Measurements from ENCODE around the gene PKP3.
"Not testable (repeated sequence)": the region's sequence is repeated elsewhere in the genome, so short reads cannot be mapped to it uniquely, and the experiment has no call there.

Gene PKP3, protein sequence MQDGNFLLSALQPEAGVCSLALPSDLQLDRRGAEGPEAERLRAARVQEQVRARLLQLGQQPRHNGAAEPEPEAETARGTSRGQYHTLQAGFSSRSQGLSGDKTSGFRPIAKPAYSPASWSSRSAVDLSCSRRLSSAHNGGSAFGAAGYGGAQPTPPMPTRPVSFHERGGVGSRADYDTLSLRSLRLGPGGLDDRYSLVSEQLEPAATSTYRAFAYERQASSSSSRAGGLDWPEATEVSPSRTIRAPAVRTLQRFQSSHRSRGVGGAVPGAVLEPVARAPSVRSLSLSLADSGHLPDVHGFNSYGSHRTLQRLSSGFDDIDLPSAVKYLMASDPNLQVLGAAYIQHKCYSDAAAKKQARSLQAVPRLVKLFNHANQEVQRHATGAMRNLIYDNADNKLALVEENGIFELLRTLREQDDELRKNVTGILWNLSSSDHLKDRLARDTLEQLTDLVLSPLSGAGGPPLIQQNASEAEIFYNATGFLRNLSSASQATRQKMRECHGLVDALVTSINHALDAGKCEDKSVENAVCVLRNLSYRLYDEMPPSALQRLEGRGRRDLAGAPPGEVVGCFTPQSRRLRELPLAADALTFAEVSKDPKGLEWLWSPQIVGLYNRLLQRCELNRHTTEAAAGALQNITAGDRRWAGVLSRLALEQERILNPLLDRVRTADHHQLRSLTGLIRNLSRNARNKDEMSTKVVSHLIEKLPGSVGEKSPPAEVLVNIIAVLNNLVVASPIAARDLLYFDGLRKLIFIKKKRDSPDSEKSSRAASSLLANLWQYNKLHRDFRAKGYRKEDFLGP

GRCh38 chr11:394034-394857 is at the start of gene PKP3:
TSS of gene PKP3 (plus strand) at chr11:394209. CDS start at chr11:394293, 84 bp downstream.
- no peak for DNase-seq

- DNase-seq, result no peak
These were observed 49.0 kb upstream of the PKP3 start for GRCh38 chr11:344836-345578.

- no peak for DNase-seq
These were observed 47.5 kb upstream of the PKP3 start for GRCh38 chr11:346529-346928.

- not testable (repeated sequence) for DNase-seq
These were observed 44.6 kb upstream of the PKP3 start for GRCh38 chr11:349270-349954.

GRCh38 chr11:350033-350722 is 43.8 kb upstream of the PKP3 start:
- DNase-seq, result not testable (repeated sequence)

DNA sequence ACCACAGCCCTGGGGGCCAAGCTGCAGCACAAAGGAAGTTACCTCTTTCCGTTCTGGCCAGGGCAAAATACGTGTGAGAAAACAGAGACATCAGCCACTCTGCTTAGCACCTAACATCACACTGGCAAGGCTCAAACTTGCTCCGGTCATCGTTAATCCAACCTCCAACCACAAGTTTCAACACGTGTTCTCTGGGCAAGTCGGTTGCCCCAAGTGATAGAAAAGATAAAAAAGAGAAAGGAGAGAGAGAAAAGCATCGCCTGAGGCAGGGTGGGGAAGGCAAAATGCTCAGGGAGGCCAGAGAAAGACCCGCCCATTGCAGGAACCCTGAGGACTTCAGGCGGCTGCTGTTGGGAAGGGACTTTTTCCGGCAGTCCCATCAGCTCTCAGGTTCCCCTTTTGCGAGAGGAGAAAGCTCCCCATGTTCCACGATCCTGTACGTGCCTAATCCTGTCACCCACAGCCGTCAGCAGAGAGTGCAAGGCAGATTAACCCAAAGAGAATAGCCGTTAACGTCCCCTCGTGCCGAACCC is 43.2 kb upstream of the PKP3 start:
- no peak for DNase-seq

- no peak for DNase-seq
These were observed 42.6 kb upstream of the PKP3 start for GRCh38 chr11:351411-351810.

- no peak for DNase-seq
These were observed 41.5 kb upstream of the PKP3 start for GRCh38 chr11:352456-353031.

DNA sequence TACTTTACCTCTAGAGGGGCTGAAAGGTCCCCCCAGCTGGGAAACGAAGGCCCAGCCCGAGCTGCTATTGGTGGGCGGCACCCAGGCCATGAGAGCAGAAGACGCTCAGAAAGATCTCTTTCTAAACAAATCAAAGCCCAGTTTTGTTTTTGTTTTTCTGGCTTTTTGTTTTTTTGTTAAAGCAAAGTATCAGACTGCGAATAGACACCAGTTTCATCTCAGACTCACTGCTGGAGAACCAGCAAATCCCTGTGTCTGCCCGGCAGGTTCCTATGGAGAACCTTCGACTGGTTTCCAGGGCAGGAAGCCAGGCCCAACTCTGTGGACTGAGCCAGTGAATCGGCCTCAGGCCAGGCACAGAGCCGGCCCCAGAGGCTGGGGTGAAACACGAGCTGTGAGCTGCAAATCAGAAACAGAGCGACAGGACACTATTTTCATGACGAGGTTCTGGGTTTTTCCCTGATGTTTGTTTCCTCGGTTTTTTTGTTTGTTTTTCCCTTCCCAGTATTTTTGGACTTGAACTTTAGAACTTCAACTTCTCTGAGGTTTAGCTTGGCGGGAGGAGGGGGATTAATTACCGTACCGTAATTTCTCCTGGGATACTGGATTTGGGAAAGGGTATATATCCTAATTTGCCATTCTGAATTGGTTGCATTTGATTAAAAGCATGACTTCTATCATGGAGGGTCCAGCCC is 40.7 kb upstream of the PKP3 start:
- DNase-seq, result no peak

- DNase-seq, result no peak
These were observed 38.2 kb upstream of the PKP3 start for GRCh38 chr11:355581-356458.

GRCh38 chr11:356610-357009 is 37.4 kb upstream of the PKP3 start:
- DNase-seq, result no peak

DNA sequence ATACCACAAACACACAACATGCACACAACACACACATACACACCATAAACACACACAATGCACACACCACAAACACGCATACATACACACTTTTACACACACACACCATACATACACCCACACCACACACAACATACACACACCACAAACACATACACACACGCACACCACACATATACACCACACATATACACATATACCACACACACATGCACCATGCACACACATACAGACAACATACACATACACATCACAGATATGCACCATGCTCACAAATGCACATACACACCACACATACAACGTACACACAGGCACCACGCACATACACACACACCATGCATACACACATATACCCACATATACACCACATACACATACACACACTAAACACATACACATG is 36.4 kb upstream of the PKP3 start:
- no peak for DNase-seq

GRCh38 chr11:358129-358800 is 35.7 kb upstream of the PKP3 start:
- DNase-seq, result no peak

- DNase-seq, result no peak
These were observed 34.8 kb upstream of the PKP3 start for GRCh38 chr11:359181-359714.

DNA sequence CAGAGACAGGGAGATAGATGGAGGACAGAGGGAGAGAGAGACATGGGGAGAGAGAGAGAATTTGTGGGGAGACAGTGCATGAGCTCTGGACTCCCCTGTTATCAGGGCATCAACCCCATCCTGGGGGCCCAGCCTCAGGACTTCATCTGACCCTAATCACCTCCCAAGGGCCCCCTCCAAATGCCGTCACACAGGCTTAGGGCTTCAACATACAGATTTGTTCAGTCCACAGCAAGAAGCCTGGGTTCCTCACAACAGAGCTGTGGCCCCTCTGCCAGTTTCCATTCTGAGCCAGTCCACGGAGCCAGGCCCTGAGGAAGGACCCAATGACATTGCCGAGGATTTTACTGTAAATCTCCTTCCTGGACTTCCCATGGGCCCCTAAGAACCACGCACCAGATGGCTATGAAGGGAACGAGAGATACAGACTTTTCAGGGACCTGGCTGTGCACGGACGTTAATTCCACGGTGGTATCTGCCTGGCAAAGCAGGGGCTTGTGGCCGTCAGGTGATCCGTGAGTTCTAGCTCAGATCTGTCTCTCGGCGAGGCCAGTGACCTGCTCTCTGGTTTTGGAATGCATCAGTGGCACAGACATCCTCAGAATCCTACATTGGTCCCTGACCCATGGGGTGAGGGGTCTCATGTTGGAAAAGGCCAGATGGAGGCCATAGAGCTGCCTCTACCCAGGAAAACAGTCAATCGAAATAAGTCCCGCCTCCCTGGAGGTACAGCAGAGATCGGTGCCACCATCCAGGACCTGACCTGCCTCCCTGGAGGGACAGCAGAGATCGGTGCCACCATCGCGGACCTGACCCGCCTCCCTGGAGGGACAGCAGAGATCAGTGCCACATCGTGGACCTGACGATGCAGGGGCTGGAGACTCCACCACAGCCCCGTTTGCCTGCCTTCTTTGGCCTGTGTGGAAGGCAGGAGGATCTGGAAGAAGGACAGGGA is 33.4 kb upstream of the PKP3 start:
- DNase-seq, result no peak

DNA sequence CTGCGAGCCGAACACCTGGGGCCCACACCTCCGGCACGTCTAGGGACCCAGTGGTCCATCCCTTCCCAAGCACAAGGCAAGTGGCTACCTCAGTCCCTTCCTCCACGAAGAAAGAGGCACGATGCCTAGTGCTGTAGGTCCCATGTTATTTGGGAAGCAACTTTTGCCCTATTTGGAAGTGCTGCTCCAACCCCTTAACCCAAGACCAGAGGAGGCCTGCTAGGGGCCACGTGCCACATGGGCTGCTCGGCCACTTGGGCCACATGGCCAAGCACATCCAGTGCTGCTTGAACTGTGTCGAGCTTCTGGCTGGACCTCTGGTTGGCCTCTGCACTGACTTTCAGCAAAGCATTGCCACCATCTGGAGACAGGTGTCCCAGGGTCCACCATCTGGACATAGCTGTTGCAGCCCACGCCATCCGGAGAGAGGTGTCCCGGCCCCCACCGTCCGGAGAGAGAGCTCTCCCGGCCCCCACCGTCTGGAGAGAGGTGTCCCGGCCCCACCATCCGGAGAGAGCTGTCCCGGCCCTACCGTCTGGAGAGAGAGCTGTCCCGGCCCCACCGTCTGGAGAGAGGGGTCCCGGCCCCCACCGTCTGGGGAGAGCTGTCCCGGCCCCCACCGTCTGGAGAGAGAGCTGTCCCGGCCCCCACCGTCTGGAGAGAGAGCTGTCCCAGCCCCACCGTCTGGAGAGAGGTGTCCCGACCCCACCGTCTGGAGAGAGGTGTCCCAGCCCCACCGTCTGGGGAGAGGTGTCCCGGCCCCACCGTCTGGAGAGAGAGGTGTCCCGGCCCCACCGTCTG is 31.2 kb upstream of the PKP3 start:
- no peak for DNase-seq

Measured in NCI-H524 treated with DMSO at 0.1 percent for 48 hours (cell line).